GM12801 (cell line): Measurements from ENCODE around the gene S100B.

ENCODE experiments used
- TF ChIP-seq, protein P1 (sequence below): IDR thresholded peaks from one replicate; pipeline ENCODE4 v1.5.1; 2011; ENCODE audit warnings: control low read depth; ENCODE audit not compliant: insufficient read length; ENCODE audit errors: extremely low read depth

Gene S100B

DNA sequence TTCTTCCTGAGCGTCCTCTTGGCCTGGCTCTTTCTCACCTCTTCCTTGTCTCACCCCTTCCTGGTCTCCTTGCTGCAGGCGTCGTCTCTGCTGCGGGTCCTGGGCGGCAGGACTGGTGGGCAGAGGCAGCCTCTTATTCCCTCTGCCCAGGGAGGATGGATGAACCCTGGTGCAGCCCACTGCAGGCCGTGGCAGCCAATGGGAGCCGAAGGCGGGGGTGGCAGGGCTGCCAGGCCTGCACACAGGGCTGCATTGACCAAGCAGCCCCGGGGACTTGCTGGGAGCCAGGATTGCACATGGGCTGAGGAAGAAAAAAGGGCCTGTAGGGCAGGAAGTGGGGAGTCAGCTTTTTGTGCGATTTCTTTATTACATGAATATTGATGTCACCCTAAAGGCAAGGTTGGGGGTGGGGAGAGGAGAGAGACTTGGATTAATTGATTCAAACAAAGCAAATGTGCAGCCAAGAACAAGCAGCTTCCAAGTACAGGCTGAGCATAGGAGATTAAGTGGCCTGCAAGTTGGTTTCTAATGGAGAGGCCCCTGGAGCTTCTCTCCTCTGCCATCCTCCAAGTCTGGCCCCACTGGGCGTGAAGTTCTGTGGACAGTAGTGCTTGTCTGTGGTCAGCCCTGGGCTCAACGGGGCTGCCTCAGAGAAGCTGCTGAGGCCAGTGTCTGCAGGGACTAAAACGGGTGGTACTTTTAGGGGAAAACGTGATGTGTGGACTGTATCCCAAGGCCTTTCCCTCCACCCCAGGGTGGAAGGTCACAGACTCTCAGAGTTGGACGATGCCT is at the start of gene S100B:
S100B (minus strand) TSS at position 108 of the 792 bp plus-strand sequence. CDS start 2,667 bp downstream, outside the sequence.
- TF ChIP-seq, protein P1, sequence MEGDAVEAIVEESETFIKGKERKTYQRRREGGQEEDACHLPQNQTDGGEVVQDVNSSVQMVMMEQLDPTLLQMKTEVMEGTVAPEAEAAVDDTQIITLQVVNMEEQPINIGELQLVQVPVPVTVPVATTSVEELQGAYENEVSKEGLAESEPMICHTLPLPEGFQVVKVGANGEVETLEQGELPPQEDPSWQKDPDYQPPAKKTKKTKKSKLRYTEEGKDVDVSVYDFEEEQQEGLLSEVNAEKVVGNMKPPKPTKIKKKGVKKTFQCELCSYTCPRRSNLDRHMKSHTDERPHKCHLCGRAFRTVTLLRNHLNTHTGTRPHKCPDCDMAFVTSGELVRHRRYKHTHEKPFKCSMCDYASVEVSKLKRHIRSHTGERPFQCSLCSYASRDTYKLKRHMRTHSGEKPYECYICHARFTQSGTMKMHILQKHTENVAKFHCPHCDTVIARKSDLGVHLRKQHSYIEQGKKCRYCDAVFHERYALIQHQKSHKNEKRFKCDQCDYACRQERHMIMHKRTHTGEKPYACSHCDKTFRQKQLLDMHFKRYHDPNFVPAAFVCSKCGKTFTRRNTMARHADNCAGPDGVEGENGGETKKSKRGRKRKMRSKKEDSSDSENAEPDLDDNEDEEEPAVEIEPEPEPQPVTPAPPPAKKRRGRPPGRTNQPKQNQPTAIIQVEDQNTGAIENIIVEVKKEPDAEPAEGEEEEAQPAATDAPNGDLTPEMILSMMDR = no peak

DNA sequence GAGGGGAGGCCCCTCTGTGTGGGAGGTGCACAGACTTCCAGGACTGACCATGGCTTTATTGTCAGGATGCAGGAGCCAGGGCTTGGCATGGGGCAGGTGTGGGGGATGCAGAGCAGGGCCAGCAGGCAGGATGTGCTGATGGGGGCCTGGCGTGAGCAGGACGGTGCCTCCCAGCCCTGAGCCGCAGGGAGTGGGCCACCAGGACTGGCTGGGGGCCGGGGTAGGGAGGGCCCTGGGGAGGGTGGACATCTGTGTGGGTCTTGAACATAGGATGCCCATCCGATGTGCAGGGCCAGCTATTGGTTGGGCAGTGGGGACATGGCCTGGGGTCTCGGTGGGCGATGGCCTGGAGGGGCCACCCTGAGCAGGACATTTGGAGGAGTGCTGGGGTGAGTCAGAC is 46.2 kb upstream of the S100B start:
- TF ChIP-seq, protein P1 = no peak

DNA sequence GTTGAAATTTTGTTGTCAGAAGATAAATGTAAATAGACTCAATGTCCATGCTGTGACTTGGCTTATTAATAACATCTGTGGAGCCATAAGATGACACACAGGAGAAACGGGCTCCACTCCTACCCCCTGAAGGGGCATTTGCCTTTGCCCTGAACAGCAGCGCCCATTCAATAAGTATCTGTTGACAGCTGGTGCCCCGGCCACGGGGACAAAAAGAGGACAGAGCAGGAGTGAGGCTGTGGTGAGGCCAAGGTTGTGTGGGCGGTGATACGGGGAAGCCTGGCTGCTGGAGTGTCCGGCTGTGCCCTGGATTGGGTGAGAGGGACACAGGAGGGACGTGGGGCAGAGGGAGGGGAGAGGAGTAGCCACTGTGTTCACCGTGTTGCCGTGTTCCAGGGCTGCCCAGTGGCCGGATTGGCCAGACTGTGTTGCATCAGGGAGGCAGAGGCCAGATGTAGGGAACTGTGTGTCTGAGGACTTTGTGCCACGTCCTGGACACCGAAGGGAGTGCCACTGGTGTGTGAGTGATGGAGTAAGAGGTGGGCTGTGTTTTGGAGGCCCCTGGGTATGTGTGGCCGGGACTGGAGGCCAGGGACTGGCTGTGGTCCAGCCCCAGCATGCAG is 45.7 kb upstream of the S100B start:
- TF ChIP-seq, protein P1 = no peak

DNA sequence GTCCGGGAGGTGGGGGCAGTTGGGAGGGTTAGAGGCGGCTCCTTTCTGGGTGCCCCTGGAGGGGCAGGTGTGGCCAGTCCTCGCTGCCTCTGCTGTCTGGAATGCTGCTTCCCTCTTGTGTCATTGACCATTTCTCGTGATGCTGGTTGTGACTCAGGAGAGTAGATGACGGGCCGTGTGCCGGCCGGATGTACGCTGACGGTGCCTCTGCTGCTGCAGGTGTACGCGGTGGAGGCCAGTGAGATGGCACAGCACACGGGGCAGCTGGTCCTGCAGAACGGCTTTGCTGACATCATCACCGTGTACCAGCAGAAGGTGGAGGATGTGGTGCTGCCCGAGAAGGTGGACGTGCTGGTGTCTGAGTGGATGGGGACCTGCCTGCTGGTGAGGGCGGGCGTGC is 44.5 kb upstream of the S100B start:
- TF ChIP-seq, protein P1 = no peak

DNA sequence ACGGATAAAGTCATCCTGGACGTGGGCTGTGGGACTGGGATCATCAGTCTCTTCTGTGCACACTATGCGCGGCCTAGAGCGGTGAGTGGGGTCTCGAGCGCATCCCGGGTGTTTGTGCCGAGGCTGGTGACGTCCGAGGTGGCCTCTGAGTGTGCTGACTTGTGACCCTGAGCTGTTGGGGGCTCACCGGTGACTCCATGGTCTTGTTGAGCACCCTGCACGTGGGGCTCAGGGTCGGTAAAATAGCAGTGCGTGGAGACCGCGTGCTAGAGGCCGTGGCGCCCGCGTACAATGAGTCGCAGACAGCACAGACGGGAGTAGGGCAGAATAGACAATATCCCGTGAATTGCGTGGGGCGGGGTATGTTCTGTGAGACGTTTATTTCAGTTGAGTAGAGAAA is 43.7 kb upstream of the S100B start:
- TF ChIP-seq, protein P1 = no peak

DNA sequence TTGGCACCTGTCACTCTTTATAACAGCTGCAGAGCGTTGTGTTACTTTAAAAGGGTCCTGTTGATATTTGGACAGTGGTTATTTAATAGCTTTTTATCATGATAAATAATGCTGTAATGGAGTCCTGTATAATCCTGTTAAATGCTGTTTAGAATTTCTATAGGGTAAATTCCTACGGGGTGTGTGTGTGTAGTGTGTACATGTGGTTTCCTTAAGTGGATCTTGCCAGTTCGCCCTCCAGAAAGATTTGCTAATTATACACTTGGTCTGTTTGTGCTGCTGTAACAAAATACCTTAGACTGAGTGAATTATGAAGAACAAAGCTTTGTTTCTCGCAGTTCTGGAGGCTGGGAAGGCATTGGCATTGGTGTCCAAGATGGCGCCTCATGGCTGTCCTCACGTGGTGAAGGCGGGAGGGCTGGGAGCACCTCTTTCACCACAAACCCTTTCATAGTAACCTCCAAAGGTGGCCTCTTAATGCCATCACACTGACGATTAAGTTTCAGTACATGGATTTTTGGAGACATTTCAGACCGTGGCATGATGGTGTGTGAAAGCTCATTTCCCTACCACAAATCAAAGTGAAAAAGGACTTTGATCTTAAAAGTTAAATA is 41.8 kb upstream of the S100B start:
- TF ChIP-seq, protein P1 = no peak

DNA sequence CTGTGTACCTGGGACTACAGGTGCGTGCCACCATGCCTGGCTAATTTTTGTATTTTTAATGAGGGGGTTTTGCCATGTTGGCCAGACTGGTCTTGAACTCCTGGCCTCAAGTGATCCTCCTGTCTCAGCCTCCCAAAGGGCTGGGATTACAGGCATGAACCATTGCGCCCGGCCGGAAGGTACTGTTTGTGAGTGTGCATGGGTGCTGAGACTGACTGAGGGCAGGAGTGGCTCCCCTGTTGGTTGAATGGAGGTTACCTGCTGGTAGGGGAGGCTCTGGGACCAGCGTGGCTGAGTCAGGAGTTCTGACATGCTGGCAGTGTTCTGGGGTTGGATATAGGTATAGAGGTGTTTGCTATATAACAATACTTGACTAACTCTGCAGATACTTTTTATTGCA is 41.0 kb upstream of the S100B start:
- TF ChIP-seq, protein P1 = no peak
